Brain microvascular endothelial cell (primary cell): ENCODE measurements around the gene PAPPA2.

ENCODE experiments used
- DNase-seq: peaks from one replicate; pipeline ENCODE4 v3.0.0-alpha.2; 2020
- H3K27ac ChIP-seq: fragments of 250-450 bp; sonication (Bioruptor Pico); 2 replicates; pipeline ENCODE4 v1.5.1; 2020; ENCODE audit warnings: mild to moderate bottlenecking, moderate library complexity
- H3K27me3 ChIP-seq: fragments of 250-450 bp; sonication (Bioruptor Pico); replicated peaks from 2 replicates; pipeline ENCODE4 v1.5.1; 2020; ENCODE audit warnings: mild to moderate bottlenecking
- H3K36me3 ChIP-seq: fragments of 250-450 bp; sonication (Bioruptor Pico); replicated peaks from 2 replicates; pipeline ENCODE4 v1.5.1; 2020; ENCODE audit warnings: mild to moderate bottlenecking
- H3K4me3 ChIP-seq: 2 replicates; pipeline ENCODE4 v1.5.1; 2011; ENCODE audit warnings: low read depth, mild to moderate bottlenecking, control low read depth, low read length, moderate library complexity
- CTCF ChIP-seq: IDR thresholded peaks from 2 replicates; pipeline ENCODE4 v1.5.1; 2011; ENCODE audit warnings: low read depth, mild to moderate bottlenecking, moderate library complexity, low read length, control low read depth, inconsistent platforms; ENCODE audit errors: missing control alignments
- in situ Hi-C: cut with HindIII; loops from 2 replicates; pipeline ENCODE4 v1.10.0; 2017; ENCODE audit warnings: low sequenced_read_pairs, low pct_ligation_motif_present

PAPPA2 gene

GRCh38 chr1:176694713-176695112, 231.7 kb downstream of the PAPPA2 start:
- no peak overlapping the region for H3K27ac ChIP-seq
- in situ Hi-C loops, result no loop called here
- no peaks in the 10 kb centered on the region for H3K36me3 ChIP-seq
- H3K4me3 ChIP-seq, result no peak overlapping the region
- no peak for TF ChIP-seq CTCF
- H3K27me3 ChIP-seq, result no peaks in the 10 kb centered on the region
- no peak for DNase-seq

GRCh38 chr1:176696109-176696508, 233.1 kb downstream of the PAPPA2 start:
- no peak overlapping the region for H3K4me3 ChIP-seq
- DNase-seq, result no peak
- TF ChIP-seq CTCF, result no peak
- no peak overlapping the region for H3K27ac ChIP-seq
- H3K27me3 ChIP-seq, result no peaks in the 10 kb centered on the region
- in situ Hi-C loops, result no loop called here
- no peaks in the 10 kb centered on the region for H3K36me3 ChIP-seq

GRCh38 chr1:176696689-176697088, 233.7 kb downstream of the PAPPA2 start:
- in situ Hi-C loops, result no loop called here
- no peaks in the 10 kb centered on the region for H3K36me3 ChIP-seq
- no peak overlapping the region for H3K27ac ChIP-seq
- no peak for DNase-seq
- no peak overlapping the region for H3K4me3 ChIP-seq
- no peaks in the 10 kb centered on the region for H3K27me3 ChIP-seq
- TF ChIP-seq CTCF, result no peak

- no peak for TF ChIP-seq CTCF
- Histone ChIP-seq H3K27ac (no peak overlapping the region), H3K36me3 (no peaks in the 10 kb centered on the region), H3K4me3 (no peak overlapping the region), H3K27me3 (no peaks in the 10 kb centered on the region)
- no peak for DNase-seq
- in situ Hi-C loops, result no loop called here
Measured at GRCh38 chr1:176699821-176700220, 236.8 kb downstream of the PAPPA2 start.

- Histone ChIP-seq H3K36me3 (no peaks in the 10 kb centered on the region), H3K4me3 (no peak overlapping the region), H3K27ac (no peak overlapping the region), H3K27me3 (no peaks in the 10 kb centered on the region)
- TF ChIP-seq CTCF, result no peak
- DNase-seq, result no peak
- in situ Hi-C loops, result no loop called here
Measured at GRCh38 chr1:176701151-176701866, 238.3 kb downstream of the PAPPA2 start.

GRCh38 chr1:176702901-176703300, 239.9 kb downstream of the PAPPA2 start:
- Histone ChIP-seq H3K4me3 (no peak overlapping the region), H3K36me3 (no peaks in the 10 kb centered on the region), H3K27me3 (no peaks in the 10 kb centered on the region), H3K27ac (no peak overlapping the region)
- DNase-seq, result no peak
- in situ Hi-C loops, result no loop called here
- no peak for TF ChIP-seq CTCF
